Stimulated activated naive CD8-positive, alpha-beta T cell treated with anti-CD3 and anti-CD28 coated beads, Interleukin-15, amount 100 ng/mL, for 72 hours (primary cell): Measurements from ENCODE around the gene CIITA.
A peak's percentile ranks its signal among the peaks of the same experiment; 100 is the strongest.
"Not testable (repeated sequence)": the region's sequence is repeated elsewhere in the genome, so short reads cannot be mapped to it uniquely, and the experiment has no call there.

Experiments
- ATAC-seq: fragments of 150-1000 bp; cut with Tn5 transposase; 2 replicates; pipeline ENCODE4 v1.10.0; 2021; ENCODE audit warnings: mild to moderate bottlenecking, moderate library complexity
- DNase-seq, 2 donors: peaks; one replicate each; pipeline ENCODE4 v3.0.0; 2021 to 2022
- H3K27ac Mint-ChIP-seq, 2 donors: one replicate each; pipeline ENCODE4 v1.8.0; 2022; ENCODE audit warnings: mild to moderate bottlenecking in 2 of 2, mixed read lengths in 2 of 2, moderate library complexity in 2 of 2
- H3K27me3 Mint-ChIP-seq: one replicate; pipeline ENCODE4 v1.8.0; 2022; ENCODE audit warnings: mixed read lengths
- H3K4me1 Mint-ChIP-seq: one replicate; pipeline ENCODE4 v1.8.0; 2022; ENCODE audit warnings: mild to moderate bottlenecking, mixed read lengths
- H3K4me3 Mint-ChIP-seq, 2 donors: one replicate each; pipeline ENCODE4 v1.8.0; 2022; ENCODE audit warnings: mild to moderate bottlenecking in 2 of 2, mixed read lengths in 2 of 2, moderate library complexity in 1 of 2
- H3K9me3 Mint-ChIP-seq, 2 donors: one replicate each; pipeline ENCODE4 v1.8.0; 2022; ENCODE audit warnings: mixed read lengths in 2 of 2

The CIITA gene

GRCh38 chr16:10920726-10921427 is 43.9 kb downstream of the CIITA start:
- ATAC-seq (no peak), DNase-seq (no peak)
- H3K9me3 Mint-ChIP-seq, result no peaks in the 10 kb centered on the region
- no peaks in the 10 kb centered on the region for H3K27me3 Mint-ChIP-seq
- H3K4me1 Mint-ChIP-seq, result peaks cover 10% of the 10 kb centered on the region
- no peak overlapping the region for H3K4me3 Mint-ChIP-seq
- no peak overlapping the region for H3K27ac Mint-ChIP-seq

GRCh38 chr16:10921536-10922327 is 44.7 kb downstream of the CIITA start:
- H3K4me3 Mint-ChIP-seq, result no peak overlapping the region

GRCh38 chr16:10922328-10923145 is 45.5 kb downstream of the CIITA start:
- H3K4me1 Mint-ChIP-seq, result peaks cover 7% of the 10 kb centered on the region
- H3K27me3 Mint-ChIP-seq, result no peaks in the 10 kb centered on the region
- no peak overlapping the region for H3K4me3 Mint-ChIP-seq
- no peak for ATAC-seq
- DNase-seq, result no peak
- H3K9me3 Mint-ChIP-seq, result no peaks in the 10 kb centered on the region
- no peak overlapping the region for H3K27ac Mint-ChIP-seq

More at GRCh38 chr16:10921536-10922327, 44.7 kb downstream of the CIITA start:
- no peak overlapping the region for H3K27ac Mint-ChIP-seq
- DNase-seq, result no peak
- no peaks in the 10 kb centered on the region for H3K9me3 Mint-ChIP-seq
- H3K4me1 Mint-ChIP-seq, result peaks cover 7% of the 10 kb centered on the region
- H3K27me3 Mint-ChIP-seq, result no peaks in the 10 kb centered on the region
- ATAC-seq, result no peak

- no peaks in the 10 kb centered on the region for H3K9me3 Mint-ChIP-seq
- peaks cover 7% of the 10 kb centered on the region for H3K4me1 Mint-ChIP-seq
- H3K4me3 Mint-ChIP-seq, result no peak overlapping the region
- H3K27me3 Mint-ChIP-seq, result no peaks in the 10 kb centered on the region
- DNase-seq (no peak), ATAC-seq (no peak)
- no peak overlapping the region for H3K27ac Mint-ChIP-seq
Observed at GRCh38 chr16:10923146-10923649, 46.2 kb downstream of the CIITA start.

GRCh38 chr16:10923650-10924214 is 46.7 kb downstream of the CIITA start:
- H3K27ac Mint-ChIP-seq, result peak overlapping the region in 1 of 2 donors; percentile 69
- no peaks in the 10 kb centered on the region for H3K27me3 Mint-ChIP-seq
- no peaks in the 10 kb centered on the region for H3K9me3 Mint-ChIP-seq
- no peak for ATAC-seq
- H3K4me3 Mint-ChIP-seq, result no peak overlapping the region
- no peak for DNase-seq
- peaks cover 2% of the 10 kb centered on the region for H3K4me1 Mint-ChIP-seq

- not testable (repeated sequence) for H3K9me3 Mint-ChIP-seq, H3K27ac Mint-ChIP-seq, DNase-seq, ATAC-seq, H3K4me3 Mint-ChIP-seq, H3K4me1 Mint-ChIP-seq, H3K27me3 Mint-ChIP-seq
Observed at GRCh38 chr16:10925285-10925684, 48.3 kb downstream of the CIITA start.

- no peaks in the 10 kb centered on the region for H3K9me3 Mint-ChIP-seq
- DNase-seq (no peak), ATAC-seq (no peak)
- no peak overlapping the region for H3K27ac Mint-ChIP-seq
- no peaks in the 10 kb centered on the region for H3K27me3 Mint-ChIP-seq
- no peak overlapping the region for H3K4me3 Mint-ChIP-seq
- peaks cover 12% of the 10 kb centered on the region for H3K4me1 Mint-ChIP-seq
Observed at GRCh38 chr16:10926094-10926493, 49.1 kb downstream of the CIITA start.

- Mint-ChIP-seq H3K4me3 (no peak overlapping the region), H3K9me3 (no peaks in the 10 kb centered on the region), H3K27me3 (no peaks in the 10 kb centered on the region), H3K27ac (no peak overlapping the region), H3K4me1 (peaks cover 20% of the 10 kb centered on the region)
- no peak for ATAC-seq
- no peak for DNase-seq
Observed at GRCh38 chr16:10926867-10927266, 49.9 kb downstream of the CIITA start.

GRCh38 chr16:10927497-10928112 is 50.6 kb downstream of the CIITA start:
- peak overlapping the region in 1 of 2 donors; percentile 72 for H3K27ac Mint-ChIP-seq
- H3K4me1 Mint-ChIP-seq, result peaks cover 20% of the 10 kb centered on the region
- DNase-seq, result no peak
- no peak overlapping the region for H3K4me3 Mint-ChIP-seq
- H3K9me3 Mint-ChIP-seq, result no peaks in the 10 kb centered on the region
- ATAC-seq, result no peak
- no peaks in the 10 kb centered on the region for H3K27me3 Mint-ChIP-seq

GRCh38 chr16:10929097-10929496 is 52.1 kb downstream of the CIITA start:
- not testable (repeated sequence) for H3K9me3 Mint-ChIP-seq, DNase-seq, ATAC-seq, H3K4me3 Mint-ChIP-seq, H3K27me3 Mint-ChIP-seq
- Mint-ChIP-seq H3K27ac (peak overlapping the region in 1 of 2 donors; percentile 59), H3K4me1 (peaks cover 33% of the 10 kb centered on the region)

GRCh38 chr16:10929853-10930754 is 53.1 kb downstream of the CIITA start:
- Mint-ChIP-seq H3K27me3 (no peaks in the 10 kb centered on the region), H3K9me3 (no peaks in the 10 kb centered on the region), H3K4me1 (peaks cover 42% of the 10 kb centered on the region), H3K27ac (no peak overlapping the region), H3K4me3 (no peak overlapping the region)
- ATAC-seq (no peak), DNase-seq (no peak)

- no peak overlapping the region for H3K27ac Mint-ChIP-seq
Observed at GRCh38 chr16:10930755-10931093, 53.7 kb downstream of the CIITA start.

GRCh38 chr16:10931134-10931533 is 54.1 kb downstream of the CIITA start:
- no peak for ATAC-seq
- DNase-seq, result no peak
- Mint-ChIP-seq H3K27me3 (no peaks in the 10 kb centered on the region), H3K4me1 (peaks cover 49% of the 10 kb centered on the region), H3K9me3 (no peaks in the 10 kb centered on the region), H3K27ac (no peak overlapping the region), H3K4me3 (no peak overlapping the region)

More at GRCh38 chr16:10930755-10931093, 53.7 kb downstream of the CIITA start:
- Mint-ChIP-seq H3K4me1 (peaks cover 45% of the 10 kb centered on the region), H3K9me3 (no peaks in the 10 kb centered on the region), H3K4me3 (no peak overlapping the region), H3K27me3 (no peaks in the 10 kb centered on the region)
- DNase-seq (no peak), ATAC-seq (no peak)

- peaks cover 59% of the 10 kb centered on the region for H3K4me1 Mint-ChIP-seq
- no peaks in the 10 kb centered on the region for H3K27me3 Mint-ChIP-seq
- no peak for DNase-seq
- no peak overlapping the region for H3K4me3 Mint-ChIP-seq
- ATAC-seq, result no peak
- H3K9me3 Mint-ChIP-seq, result no peaks in the 10 kb centered on the region
- no peak overlapping the region for H3K27ac Mint-ChIP-seq
Observed at GRCh38 chr16:10931977-10932632, 55.1 kb downstream of the CIITA start.
